GM23248 (cell line): ENCODE measurements around the gene LRRFIP1.

Experiments
- EZH2 ChIP-seq: fragments of 200-600 bp; sonication (generic); IDR thresholded peaks from 2 replicates; pipeline ENCODE4 v1.6.1; 2018; ENCODE audit warnings: antibody characterized with exemption, mild to moderate bottlenecking; ENCODE audit not compliant: insufficient read depth, poor library complexity, severe bottlenecking
- EZH2phosphoT487 ChIP-seq: fragments of 200-600 bp; sonication (generic); IDR thresholded peaks from 2 replicates; pipeline ENCODE4 v1.6.1; 2018; ENCODE audit warnings: antibody characterized with exemption, moderate library complexity, mild to moderate bottlenecking, low read depth; ENCODE audit not compliant: insufficient read depth

GRCh38 chr2:237797253-237797652 is 169.9 kb downstream of the LRRFIP1 start:
- TF ChIP-seq EZH2 (no peak), EZH2phosphoT487 (no peak)
